GM18868 (cell line): ENCODE data around the gene DDX5.

Source experiments
- ATAC-seq: cut with Tn5 transposase; IDR thresholded peaks from one replicate; pipeline ENCODE4 v1.9.1; 2021; ENCODE audit warnings: mild to moderate bottlenecking, moderate library complexity; ENCODE audit not compliant: unreplicated experiment

Gene DDX5

DNA sequence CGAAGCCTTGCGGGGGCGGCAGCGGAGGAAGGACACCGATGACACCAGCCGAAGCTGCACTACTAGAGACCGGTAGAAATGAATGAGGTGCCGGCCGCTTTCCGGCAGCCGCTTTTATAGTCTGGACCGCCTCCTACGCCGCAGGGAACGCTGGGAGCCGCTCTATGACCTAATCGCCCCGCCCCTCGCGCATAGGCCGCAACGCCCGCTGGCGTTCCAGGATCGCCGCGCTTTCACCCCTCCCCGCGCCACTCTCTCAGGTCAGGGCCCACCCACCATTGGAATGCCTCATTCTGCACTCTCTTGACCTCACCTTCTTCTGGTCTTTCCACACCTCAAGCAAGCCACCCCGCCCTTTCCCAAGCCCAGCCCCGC, at the start of gene DDX5:
TSS of gene DDX5 (minus strand) at position 89 of the 375 bp plus-strand sequence. CDS start 170 bp downstream, outside the sequence.
- peak; percentile 61 for ATAC-seq

DNA sequence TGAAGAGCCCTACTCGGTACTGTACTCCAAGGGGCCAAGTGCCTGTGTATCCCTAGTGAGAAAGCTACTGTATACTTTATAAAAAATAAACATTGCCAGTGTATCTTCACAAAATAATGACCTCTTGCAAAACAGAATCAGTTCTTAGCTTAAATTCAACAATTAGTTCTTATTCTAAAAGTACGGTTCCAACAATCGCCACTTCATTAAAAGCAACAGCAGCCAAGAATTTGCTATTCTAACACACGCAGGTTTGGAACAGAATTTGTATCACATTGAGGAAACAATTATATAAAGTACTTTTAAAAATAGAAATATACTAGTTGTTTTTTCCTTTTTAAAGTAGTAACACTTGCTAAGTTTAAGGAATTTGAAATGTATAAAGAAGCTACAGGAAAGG, 49.2 kb upstream of the DDX5 start:
- no peak for ATAC-seq

DNA sequence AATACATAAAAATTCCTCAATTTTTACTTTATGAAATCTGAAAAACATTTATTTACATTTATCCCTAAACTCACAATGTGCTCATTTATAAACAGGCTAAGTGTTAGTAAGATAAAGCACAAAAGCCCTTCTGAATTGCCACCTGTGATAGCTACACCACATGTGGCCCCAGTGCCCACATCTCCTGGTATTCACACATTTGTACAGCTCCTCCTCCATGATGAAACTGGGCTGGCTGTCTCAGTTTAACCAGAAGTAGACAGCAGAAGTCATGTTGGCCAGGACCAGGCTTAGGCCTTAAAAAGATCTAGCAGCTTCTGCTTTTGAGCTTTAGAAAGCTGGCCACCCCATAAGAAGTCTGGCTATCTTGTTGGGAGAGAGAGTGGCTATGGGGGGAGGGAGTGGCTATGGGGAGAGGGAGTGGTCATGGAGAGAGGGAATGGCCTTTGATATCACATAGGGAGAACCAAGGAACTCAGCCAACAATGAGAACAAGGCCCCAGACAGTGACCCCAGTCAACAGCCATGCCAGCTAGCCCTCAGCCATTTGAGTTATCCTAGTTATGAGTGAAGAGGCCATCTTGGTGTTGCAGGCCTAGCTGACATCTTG, 48.0 kb upstream of the DDX5 start:
- no peak for ATAC-seq

DNA sequence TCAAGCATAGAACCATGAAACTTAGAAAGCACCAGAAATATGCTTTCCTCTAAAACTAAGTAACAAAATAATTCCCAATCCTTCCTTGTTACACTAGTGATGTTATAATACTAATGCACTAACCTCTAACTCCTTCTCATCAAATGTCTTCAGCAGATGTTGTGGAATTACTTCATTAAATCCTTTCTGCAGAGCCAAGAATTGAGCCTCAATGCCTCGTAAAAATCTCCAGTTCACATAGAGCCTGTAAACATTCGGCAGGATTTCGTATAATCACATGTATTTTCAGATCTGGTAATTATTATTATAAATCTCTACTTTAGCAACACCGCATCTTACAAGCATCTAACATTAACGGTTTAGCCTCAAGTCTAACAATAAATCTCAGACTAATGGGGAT, 45.4 kb upstream of the DDX5 start:
- ATAC-seq: no peak

DNA sequence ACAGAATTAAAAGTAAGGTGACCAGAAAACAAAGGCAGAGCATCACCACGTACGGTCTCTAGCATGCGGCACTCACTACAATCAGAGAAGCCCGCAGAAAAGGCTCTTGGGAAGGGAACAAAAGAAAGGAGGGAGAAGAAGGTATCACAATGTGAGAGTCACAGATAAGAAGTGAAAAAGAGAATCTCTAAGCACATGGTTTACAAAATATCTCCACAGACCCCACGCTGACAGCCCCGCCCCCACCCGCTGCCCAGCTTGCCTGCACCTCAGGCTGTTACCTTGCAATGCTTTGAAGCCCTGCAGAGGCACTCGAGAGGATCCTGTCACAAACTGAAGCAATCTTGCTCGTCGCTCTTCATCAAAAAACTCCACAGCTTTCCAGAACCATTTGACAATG, 41.2 kb upstream of the DDX5 start:
- ATAC-seq: no peak

DNA sequence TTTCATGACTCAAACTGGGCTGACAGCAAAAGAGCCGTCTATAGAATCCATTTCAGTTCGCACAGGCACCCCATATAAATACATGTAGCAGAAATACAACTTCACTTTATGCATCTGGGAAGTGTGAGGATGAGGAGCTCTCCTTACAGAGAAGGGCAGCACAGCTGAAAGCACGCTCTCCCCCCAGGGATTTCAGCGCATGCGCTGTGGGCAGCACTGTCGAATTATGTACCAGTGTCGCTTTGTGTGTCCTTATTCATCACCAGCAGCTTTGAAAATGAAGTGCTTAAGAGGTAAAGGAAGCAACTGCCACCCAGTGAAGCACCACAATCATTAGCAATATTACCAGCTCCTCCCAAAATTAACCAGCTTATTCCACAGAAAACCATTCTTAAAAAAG, 40.6 kb upstream of the DDX5 start:
- ATAC-seq: no peak

DNA sequence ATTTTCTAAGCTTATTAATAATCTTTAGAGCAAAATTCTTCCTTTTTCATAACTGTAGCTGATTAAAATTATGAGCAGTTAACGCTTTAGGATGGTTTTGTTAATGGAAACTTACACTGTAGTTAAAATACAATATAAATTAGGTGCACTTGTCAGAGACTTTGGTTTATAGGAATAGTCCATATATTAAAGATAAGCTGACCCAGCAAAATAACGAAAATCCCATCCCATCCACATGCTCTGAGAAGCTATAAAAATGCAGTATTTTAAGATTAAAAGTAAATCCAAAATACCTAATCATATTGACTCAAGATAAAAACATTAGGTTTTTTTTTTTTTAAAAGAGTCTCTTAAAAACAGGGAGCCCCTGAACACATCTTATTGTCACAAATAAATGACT, 38.7 kb upstream of the DDX5 start:
- no peak for ATAC-seq

DNA sequence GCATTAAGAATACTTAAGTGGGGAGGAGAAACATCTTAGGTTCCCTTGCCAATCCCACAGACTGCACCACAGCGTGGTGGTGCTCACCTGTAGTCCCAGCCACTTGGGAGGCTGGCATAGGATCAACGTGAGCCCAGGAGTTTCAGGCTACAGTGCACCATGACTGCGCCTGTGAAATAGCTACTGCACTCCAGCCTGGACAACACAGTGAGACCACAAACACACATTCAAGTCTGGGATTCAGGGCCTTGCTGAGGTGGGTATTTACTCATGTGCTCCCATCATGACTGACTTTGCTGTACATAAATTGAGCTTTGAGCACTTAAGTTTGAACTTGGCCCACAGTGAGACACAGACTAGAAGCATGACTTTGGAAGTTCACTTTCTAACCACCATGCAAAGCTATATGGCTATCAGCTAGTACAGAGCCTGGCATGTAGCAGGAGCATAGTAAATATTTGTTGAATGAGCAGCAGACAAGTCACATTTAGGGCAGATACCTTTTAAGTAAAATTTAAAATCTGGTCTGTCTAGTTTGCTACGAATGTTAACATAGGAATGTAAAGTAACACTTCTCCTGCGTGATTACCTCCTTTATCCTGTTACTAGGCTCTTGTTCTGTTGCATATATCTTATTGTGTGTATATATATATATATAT, 34.2 kb upstream of the DDX5 start:
- no peak for ATAC-seq

DNA sequence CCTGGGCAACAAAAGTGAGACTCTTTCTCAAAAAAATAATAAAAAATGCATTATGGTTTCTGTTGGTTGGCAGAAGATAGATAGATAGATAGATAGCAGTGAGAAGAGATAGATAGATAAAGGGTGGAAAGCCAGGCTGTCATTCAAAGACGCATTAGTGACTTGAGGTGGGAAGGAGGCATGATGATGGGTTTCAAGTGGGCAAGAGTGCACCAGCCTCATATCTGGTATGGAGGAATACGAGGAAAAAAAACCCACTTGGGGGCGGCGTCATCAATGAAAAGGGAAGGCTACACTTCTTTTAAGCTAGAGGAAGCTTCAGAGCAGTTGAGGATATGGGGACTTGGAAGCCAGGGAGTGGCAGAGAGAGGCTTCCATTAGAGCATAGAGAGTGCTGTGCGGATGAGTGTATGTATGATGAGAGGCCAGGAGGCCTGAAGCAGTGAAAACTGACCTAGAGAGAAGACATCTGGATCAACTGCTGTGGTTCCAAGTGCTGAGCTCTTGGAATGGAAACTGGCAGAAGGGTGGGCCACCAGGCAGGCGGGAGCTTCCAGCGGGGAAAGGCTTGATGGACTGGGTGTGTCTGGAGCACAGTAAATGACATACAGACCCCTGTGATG, 32.5 kb upstream of the DDX5 start:
- no peak for ATAC-seq

DNA sequence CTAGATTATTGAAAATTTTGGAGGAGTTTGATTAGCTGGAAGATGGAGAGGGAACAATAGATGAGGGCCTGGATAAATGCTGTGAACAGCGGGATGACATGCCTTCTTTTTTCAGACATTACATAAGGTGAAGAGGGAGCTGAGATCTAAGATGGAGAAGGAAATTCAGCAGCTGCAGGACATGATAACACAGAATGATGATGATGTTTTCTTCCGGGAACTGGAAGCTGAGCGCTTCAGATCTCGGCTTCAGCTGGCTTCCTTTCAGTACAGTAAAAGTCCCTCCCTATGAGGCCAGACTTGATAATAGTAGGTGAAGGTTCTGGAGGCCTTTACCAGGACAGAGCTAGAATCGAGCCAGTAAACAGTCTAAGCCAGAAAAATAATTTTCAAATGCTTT, 31.4 kb upstream of the DDX5 start:
- no peak for ATAC-seq

DNA sequence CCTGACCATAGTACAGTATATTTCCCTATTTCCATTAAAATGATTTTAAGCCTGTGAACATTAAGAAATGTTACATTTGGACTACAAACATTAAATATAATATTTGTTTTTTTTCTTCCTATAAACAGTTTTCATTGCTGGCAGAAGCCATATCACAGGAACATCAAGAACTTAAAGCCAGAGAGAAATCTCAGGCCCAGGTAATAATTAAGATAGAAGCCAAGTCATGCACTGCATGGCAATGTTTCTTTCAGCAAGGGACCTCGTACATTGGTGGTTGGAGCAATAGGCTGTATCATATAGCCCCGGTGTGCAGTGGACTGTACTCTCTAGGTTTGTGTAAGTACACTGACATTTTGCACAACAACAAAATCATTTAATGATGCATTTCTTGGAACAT, 30.8 kb upstream of the DDX5 start:
- no peak for ATAC-seq

DNA sequence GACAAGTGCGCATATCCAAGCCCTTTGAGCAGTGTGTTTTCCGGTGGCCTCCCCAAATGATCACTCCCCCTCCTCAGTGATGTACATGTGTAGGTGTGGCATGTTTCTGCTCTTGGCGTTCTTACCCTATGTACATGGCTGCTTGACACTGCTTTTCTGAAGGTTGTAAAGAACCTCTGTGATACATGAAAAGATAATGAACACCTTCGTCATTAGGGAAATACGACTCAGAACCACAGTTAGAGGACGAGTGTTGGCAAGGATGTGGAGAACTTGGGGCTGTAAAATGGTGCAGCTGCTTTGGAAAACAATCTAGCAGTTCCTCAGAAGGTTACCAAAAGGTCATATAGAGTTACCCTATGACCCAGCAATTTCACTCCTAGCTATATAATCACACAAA, 29.3 kb upstream of the DDX5 start:
- no peak for ATAC-seq

DNA sequence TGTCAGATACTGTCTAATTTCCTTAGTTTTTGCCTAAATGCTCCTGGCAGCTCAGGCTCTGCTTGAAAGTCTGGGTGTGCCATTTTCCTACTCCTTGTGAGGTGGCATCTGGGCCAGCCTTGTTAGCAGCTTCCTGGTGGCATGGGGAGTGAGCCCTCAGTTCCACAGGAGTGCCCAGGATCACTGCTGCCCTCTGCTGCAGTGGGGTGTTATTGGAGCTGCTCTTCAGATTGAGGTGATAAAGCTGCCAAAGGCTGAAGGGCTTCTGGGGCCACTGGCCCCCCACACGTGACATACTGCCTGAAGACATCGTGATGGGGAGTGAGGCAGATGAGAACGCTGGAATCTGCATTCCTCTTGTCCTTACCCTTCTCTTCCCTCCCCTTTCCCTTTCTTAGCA, 28.1 kb upstream of the DDX5 start:
- ATAC-seq: no peak

DNA sequence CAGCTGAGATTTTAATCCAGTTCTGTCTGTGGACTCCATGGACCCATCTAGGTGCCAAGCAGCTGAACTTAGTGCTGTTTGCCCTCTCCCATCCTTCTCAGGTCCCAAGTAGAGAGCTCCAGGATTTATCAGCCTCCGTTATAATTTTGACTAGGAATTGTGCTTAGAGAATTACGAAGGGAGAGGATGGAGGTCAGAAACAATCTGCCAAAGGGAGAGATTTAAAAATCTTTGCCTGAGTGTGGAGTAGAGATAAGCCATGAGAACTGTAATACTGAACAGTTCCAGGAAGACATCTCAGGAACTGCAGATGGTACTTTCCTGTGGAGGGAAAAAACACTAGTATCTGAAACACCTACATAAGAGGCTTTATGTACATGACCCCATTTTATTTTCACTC, 27.7 kb upstream of the DDX5 start:
- ATAC-seq: no peak

DNA sequence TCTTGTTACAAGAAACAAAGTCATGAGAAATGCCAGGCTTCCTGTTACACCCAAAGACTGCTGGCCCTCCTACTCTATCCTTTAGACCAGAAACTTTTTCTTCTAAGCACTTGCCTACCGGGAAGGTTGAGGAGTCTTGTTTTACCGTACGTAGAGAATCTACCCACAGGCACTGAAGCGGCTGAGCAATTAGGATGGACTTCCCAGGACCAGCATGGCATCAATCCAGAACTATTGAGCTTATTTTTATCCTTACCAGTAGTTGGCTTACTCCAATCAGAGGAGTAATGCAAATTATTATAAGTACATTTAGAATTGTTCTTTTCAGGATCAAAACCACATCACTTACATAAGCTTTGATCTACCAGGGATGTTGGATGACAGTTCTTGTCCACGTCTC, 26.3 kb upstream of the DDX5 start:
- ATAC-seq: no peak

DNA sequence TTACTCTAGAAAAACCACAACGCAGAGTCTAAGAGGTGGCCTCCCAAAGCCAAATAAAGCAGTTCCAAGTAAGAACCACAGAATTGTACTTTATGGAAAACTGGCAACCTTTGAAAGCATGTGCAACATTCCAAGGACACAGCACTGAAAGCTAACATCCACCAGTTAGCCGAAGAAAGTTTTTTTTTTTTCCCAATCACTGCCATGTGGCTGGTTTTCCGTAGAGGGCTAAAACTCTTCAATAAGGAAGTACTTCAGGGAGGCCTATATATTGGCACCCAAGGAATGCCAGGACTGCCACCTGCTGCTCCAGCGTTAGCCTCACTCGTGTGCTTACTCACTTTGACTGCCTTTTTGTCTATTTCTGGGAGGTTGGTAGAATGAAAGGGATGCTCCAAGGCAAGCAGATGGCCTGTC, 25.9 kb upstream of the DDX5 start:
- no peak for ATAC-seq

DNA sequence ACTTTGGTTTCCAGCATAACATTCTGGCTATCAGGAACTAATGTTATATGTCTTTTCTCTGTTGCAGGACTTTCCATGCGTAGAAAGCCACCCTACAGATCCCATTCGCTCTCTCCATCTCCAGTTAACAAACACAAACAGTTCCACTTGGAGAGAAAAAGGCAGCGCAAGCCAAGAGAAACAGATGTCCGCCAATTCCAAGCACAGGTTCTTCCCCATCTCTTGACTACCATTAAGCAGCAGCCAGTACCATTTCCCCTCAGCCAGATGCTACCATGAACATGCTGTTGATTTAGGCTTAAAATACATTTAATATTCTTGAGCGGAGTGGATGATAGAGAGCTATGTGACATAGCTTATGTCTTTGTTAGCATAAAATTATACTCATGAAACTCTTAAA, 23.1 kb upstream of the DDX5 start:
- ATAC-seq: no peak

DNA sequence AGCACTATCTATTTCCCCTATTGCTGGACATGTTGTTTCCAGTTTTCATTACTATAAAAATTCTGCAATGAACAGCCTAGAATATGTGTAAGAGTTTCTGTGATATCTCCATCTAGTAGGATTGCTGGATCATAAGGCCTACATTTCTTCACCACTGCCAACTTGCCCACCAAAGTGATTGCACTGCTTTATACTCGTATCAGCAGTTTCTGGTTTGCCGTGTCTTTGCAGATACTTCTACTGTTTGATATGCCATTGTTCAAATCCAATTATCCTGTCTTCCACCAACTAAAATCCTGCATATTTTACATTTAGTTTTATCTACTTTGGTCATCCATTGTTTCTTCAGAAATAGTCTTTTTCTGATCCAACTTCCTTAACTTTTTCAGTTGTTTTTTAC, 21.8 kb upstream of the DDX5 start:
- ATAC-seq: no peak

DNA sequence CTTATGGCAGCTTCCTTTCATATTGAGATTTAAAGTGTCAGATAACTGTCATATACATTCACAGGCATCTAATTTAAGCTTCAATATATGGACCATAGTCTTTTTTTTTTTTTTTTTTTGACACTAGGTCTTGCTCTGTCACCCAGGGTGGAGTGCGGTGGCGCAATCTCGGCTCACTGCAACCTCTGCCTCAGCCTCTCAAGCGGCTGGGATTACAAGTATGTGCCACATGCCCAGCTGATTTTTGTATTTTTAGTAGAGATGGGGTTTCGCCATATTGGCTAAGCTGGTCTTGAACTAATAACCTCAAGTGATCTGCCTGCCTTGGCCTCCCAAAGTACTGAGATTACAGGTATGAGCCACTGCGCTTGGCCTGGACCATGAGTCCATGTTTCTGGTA, 14.3 kb upstream of the DDX5 start:
- no peak for ATAC-seq

DNA sequence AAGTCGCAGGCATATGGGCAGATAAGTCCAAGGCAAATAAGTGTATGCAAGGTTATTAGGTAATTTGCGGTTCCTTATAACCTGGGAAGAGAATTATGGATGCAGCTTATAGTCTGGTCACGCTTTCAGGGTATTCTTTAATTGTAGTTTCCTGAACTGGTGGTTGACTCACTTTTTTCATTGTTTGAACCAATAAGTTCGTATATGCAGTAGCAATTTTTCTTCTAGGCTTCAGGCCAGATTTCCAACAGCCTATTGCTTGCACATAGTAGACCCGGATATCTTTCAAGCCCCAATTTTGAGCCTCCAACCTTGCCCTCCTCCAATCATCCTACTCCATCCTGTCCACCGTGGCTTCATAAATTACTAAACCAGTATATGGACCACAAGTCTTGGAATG, 13.5 kb upstream of the DDX5 start:
- no peak for ATAC-seq

DNA sequence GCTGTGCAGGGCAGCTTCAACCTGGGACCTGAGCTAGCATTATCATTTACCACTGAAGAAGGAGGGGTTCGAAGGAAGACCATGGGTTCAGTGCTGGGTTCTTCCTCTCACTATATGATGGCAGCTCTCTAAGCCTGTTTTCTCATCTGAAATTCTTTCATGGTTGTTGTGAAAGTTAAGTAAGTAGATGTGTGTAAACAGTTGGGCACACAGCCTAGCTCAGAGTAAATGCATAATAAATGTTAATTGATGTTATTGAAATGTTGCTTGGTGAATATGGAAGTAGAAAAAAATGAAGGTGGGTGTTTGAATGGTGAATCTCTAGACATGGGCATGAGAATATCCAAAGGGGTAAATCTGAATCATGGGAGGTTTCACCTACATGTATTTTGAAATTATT, 9.7 kb upstream of the DDX5 start:
- no peak for ATAC-seq

DNA sequence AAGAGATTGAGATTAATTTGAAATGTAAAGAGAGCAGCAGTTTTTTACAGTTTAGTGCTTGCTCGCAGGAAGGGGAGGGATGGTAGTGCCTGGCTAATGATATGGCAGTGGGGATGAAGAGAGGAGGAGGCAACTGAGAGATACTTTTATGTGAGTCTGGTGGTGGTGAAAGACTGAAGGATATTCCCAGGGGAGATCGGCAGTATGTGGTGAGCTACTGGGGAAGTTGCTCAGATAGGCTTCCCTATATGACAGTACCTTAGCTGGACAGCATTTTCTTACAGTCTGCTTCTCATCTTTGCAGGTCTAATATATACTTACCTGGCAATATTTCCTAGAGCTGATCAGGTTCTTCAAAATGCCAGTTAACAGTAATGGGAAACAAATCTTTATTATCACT, 9.3 kb upstream of the DDX5 start:
- ATAC-seq: no peak

DNA sequence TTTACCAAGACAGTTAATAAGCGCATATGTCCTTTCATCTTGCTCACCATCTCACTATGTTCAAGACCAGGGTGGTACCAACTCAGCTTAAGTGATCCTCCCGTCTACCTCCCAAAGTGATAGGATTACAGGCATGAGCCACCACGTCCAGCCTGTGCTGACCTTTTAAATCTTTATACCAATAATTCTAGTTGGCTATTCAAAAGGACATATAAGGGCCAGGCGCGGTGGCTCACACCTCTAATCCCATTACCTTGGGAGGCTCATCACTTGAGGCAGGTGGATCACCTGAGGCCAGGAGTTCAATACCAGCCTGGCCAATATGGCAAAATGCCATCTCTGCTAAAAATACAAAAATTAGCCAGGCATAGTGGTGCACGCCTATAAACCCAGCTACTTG, 3.1 kb upstream of the DDX5 start:
- no peak for ATAC-seq
